ENCODE results near the gene PPP2CA. TPM values are rescaled to one million over a fixed set of nuclear protein-coding genes. Genes with fewer than 3 reads are reported as not detected.
"Not testable (repeated sequence)": the region's sequence is repeated elsewhere in the genome, so short reads cannot be mapped to it uniquely, and the experiment has no call there.

The PPP2CA gene
- total and polyA plus RNA-seq, 9 donors: 28.0 to 142 (median 81.7) TPM

GRCh38 chr5:134257176-134257575, 31.3 kb upstream of the PPP2CA start:
- no peak for DNase-seq
- 88 to 91% (median 91%) methylated on average over 3 of the region's 3 CpGs for WGBS, 3 donors

GRCh38 chr5:134255418-134256150, 29.7 kb upstream of the PPP2CA start:
- Histone ChIP-seq H3K36me3 (no peaks in the 10 kb centered on the region), H3K4me1 (ENCODE audit: insufficient read depth) (no peaks in the 10 kb centered on the region), H3K27me3 (no peaks in the 10 kb centered on the region), H3K4me3 (no peak overlapping the region), H3K9me3 (no peaks in the 10 kb centered on the region), H3K27ac (no peak overlapping the region)
- intact Hi-C loops (cut with DNase I): no loop called here
- no peak for DNase-seq
- WGBS, 3 donors: 70 to 79% (median 74%) methylated on average over 2 of the region's 2 CpGs
- TF ChIP-seq POLR2A (IDR thresholded peaks at IDR 0.05): no peak
- TF ChIP-seq EP300 (IDR thresholded peaks at IDR 0.05): no peak
- no peak for TF ChIP-seq CTCF (IDR thresholded peaks at IDR 0.05)

More at GRCh38 chr5:134257176-134257575, 31.3 kb upstream of the PPP2CA start:
- Histone ChIP-seq H3K9me3 (no peaks in the 10 kb centered on the region), H3K27me3 (no peaks in the 10 kb centered on the region), H3K4me1 (ENCODE audit: insufficient read depth) (no peaks in the 10 kb centered on the region), H3K27ac (no peak overlapping the region), H3K36me3 (no peaks in the 10 kb centered on the region), H3K4me3 (no peak overlapping the region)
- no peak for TF ChIP-seq EP300 (IDR thresholded peaks at IDR 0.05)
- no peak for TF ChIP-seq CTCF (IDR thresholded peaks at IDR 0.05)
- TF ChIP-seq POLR2A (IDR thresholded peaks at IDR 0.05): no peak
- intact Hi-C loops (cut with DNase I): no loop called here

- H3K27ac ChIP-seq; DNase-seq; intact Hi-C loops (cut with DNase I); H3K4me1 ChIP-seq (ENCODE audit: insufficient read depth); H3K4me3 ChIP-seq; H3K36me3 ChIP-seq; H3K27me3 ChIP-seq; H3K9me3 ChIP-seq: not testable (repeated sequence)
- WGBS, 3 donors: 93 to 95% (median 94%) methylated on average over 8 of the region's 8 CpGs
These were observed 27.7 kb upstream of the PPP2CA start for GRCh38 chr5:134253368-134254153.

- Histone ChIP-seq H3K4me1 (ENCODE audit: insufficient read depth) (no peaks in the 10 kb centered on the region), H3K36me3 (no peaks in the 10 kb centered on the region), H3K4me3 (no peak overlapping the region), H3K27ac (no peak overlapping the region), H3K27me3 (no peaks in the 10 kb centered on the region), H3K9me3 (no peaks in the 10 kb centered on the region)
- 61 to 69% (median 61%) methylated on average over 5 of the region's 5 CpGs for WGBS, 3 donors
- intact Hi-C loops (cut with DNase I): no loop called here
- no peak for TF ChIP-seq CTCF (IDR thresholded peaks at IDR 0.05)
- no peak for TF ChIP-seq EP300 (IDR thresholded peaks at IDR 0.05)
- TF ChIP-seq POLR2A (IDR thresholded peaks at IDR 0.05): no peak
- no peak for DNase-seq
These were observed 26.8 kb upstream of the PPP2CA start for GRCh38 chr5:134252671-134253070.

- no peaks in the 10 kb centered on the region for H3K4me1 ChIP-seq (ENCODE audit: insufficient read depth)
These were observed 25.1 kb upstream of the PPP2CA start for GRCh38 chr5:134250949-134251348.

More at GRCh38 chr5:134250949-134251348, 25.1 kb upstream of the PPP2CA start:
- Histone ChIP-seq H3K9me3 (no peaks in the 10 kb centered on the region), H3K4me3 (no peak overlapping the region), H3K36me3 (no peaks in the 10 kb centered on the region), H3K27ac (no peak overlapping the region), H3K27me3 (no peaks in the 10 kb centered on the region)
- WGBS, 3 donors: 79 to 82% (median 80%) methylated on average over 3 of the region's 3 CpGs
- intact Hi-C loops (cut with DNase I): no loop called here
- no peak for DNase-seq
- TF ChIP-seq CTCF (IDR thresholded peaks at IDR 0.05) (no peak), EP300 (IDR thresholded peaks at IDR 0.05) (no peak), POLR2A (IDR thresholded peaks at IDR 0.05) (no peak)
